GM19372 (cell line): ENCODE measurements around the gene NKD2.

Experiments used
- ATAC-seq: cut with Tn5 transposase; IDR thresholded peaks from one replicate; pipeline ENCODE4 v1.9.1; 2021; ENCODE audit warnings: mild to moderate bottlenecking, low read depth, moderate library complexity; ENCODE audit not compliant: unreplicated experiment

The NKD2 gene

DNA sequence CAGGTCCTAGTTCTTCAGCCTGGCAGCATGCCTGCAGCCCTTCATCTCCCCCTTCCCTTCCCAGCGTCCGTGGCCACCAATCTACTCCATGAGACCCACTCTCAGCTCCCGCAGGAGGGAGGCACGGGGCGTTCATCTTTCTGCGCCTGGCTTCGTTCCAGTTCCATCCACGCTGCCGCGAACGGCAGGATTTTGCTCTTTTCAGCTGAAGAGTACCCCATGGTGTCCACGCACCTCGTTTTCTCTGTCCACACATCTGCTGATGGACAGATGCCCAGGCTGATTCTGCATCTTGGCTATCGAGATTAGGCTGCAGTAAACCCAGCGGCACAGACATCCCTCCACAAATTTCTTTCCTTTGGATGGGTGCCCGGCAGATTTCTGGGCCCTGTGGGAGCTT is 30.5 kb upstream of the NKD2 start:
- no peak for ATAC-seq

DNA sequence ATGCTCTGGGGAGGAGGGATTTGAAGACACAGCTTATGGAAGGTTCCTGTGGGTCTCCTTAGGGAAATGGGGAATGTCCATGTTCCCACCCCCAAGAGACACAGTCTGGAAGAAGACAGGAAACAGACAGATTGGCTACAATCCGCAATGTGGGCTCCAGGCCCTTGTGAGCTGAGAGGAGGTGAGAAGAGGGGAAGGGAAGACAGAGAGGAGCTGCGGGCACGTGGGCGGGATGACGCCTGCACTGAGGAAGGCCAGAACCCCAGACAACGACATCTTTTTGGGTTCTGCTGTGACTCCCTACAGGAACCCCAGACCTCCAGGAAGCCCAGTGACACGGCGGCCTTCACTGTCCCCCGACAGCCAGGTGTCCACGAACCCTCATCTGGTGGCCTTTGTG is 29.9 kb upstream of the NKD2 start:
- ATAC-seq, result no peak

DNA sequence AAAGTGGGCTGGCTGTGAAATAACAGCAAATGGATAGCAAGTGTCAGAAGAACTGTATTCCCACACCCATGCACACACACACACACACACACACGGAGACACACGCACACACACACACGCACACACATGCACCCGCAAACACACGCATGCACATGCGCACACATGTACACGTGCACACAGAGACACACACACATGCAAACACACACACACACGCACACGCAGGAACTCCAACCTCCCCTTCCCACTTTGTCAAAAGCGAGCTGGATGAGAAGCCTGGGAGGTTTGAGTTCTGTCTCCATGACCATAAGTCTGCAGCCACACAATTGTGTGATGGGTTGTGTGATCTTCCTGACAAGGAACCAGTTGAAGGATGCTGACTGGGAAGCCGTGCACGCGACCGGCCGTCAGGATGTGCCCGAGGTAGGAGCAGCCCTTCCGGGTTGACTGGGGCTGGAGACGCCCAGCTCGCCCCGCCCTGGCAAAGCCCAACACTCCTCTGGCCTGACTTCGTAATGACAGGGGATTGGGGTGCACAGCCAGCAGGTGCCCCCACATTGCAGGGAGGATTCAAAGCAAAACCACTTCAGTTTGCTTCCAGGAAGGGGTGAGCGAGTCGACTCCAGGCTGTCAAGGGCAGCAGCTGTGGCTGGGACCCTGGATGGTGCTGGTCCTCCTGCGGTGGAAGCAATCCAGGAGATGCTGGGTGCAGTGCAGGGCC is 29.3 kb upstream of the NKD2 start:
- ATAC-seq, result no peak

DNA sequence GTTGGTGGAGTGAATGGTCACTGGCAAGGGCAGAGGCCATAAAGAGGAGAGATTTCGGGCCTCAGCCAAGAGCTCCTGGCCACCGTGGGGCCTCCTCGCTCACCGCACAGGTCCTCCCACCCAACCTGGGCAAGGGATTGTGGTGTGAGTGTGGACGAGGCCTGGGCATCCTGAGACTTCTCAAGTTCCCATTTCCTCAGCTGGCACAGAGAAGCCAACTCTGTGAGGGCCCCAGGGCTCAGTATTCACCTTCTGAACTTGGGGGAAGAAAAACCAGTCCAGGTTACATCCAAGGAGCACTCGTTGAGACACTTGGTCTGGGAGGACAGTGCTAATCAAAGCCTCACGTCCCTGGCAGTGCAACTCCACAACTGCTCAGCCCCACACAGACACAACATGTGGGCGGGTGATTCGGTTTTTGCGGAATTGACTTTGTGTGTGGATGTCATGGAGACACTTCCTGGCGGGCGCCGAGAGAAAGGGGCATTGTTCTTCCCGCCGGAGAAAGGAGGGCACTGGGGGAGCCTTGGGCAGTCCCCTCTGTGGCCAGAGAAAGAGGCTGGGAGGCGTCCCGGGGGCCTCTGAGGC is 28.5 kb upstream of the NKD2 start:
- no peak for ATAC-seq

DNA sequence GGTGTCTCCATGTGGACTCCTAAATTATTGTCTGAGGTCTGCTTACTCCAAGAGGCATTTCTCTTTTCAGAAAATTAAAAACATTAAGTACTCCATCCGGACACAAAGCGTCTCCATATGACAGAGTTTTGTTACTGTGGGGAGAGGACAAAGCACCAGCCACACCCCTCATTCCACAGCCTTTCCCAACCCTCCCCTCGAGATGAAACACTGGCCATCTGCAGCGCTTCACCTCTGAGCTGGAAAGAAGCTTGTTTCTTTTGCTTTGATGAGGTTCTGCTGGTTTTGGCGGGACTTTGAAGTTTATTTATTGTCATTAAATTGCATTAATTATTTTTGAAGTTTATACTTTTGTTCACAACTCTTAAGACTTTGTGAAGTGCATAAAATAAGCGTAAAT is 27.6 kb upstream of the NKD2 start:
- ATAC-seq, result no peak

DNA sequence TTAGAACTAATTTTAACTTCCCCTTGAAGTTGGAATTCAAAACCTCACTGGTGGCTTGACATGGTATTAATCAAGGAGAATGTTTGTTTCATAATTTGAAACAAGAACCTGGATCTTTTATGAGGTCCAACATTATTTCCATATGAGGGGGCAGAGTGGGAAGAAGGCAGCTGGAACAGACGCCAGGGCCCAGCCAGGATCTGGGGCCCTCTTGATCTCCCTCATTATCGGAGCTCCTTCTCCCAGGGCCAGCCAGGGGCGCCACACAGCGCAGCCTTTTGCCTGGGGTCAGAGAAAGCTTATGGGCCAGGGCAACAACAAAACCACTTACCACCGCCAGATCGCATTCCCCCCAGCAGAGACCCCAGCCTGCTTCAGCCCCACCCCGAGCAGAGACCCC is 27.1 kb upstream of the NKD2 start:
- ATAC-seq, result no peak

DNA sequence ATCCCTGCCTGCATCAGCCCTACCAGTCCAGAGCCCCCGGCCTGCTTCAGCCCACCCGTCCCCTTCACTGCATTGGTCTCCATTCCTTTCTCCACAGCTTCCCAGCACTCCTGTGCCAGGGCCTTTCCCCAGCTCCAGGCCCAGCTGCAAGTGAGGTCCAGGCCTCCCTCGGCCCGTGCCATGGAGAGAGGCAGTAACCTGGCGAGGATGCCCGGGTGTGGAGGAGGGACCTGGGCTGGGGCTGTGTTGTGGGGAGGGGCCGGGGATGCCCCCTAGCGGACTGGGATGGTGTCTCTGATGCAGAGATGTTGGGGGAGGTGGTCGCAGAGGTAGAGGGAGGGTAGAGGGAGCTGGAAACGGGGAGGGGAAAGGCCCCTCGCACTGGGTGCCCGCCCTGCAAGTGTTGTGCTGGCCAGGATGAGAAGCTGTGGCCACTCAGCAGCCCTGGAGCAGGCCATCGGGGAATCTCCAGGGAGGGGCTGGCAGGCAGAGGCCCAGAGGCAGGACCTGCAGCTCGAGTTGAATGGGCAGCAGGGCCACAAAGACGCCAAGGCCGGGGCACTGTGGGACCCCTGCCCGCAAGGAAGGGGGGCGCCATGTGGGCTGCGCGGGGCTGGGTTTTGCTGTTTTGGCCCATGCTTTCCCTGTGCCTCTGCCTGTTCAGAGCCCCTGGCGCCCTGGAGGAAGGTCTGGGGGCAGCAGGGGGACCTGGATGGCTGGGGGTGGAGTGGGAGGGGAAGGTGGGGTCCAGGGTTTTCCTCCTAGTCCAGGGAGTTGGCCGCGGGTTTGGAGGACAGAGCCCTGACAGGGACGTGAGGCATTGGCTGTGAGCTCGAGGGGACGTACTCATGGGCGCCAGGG is 26.0 kb upstream of the NKD2 start:
- no peak for ATAC-seq

DNA sequence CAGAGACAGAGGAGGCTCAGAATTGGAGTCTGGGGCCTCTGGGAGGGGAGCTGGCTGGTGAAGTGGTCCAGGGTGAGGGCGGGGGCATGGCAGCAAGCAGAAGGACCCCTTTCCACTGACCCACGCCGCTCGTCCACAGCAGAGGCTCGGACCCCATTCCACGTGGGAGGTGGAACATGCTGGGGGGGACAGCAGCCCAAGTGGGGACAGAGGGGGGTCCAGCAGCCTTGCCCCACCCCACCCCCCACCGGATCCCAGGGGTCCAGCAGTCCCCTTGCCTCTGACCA is 25.4 kb upstream of the NKD2 start:
- no peak for ATAC-seq

DNA sequence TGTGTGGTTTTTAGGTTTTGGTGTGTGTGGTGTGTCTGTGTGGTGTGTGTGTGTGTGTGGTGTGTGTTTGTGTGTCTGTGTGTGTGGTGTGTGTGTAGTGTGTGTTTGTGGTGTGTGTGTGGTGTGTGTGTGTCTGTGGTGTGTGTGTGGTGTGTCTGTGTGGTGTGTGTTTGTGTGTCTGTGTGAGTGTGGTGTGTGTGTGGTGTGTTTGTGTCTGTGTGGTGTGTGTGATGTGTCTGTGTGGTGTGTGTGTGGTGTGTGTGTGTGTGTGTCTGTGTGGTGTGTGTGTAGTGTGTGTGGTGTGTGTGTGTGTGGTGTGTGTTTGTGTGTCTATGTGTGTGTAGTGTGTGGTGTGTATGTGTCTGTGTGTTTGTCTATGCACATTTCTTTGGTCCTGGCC is 25.0 kb upstream of the NKD2 start:
- no peak for ATAC-seq

DNA sequence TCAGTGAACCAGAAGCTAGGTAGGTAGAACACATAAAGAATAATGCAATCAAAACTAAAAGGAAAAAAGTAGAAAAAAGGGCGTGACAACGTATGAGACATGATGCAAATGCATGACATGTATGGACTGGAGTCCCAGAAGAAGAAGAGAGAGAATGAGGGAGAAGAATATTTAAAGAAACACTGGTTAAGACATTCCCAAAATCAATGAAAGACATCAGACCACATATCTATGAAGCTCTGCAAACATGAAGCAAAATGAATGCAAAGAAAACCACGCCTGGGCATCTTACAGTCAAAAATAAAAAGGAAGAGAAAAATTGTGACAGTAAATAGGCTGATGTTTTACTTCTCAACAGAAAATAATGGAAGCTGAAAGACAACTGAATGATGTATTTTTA is 23.8 kb upstream of the NKD2 start:
- no peak for ATAC-seq

DNA sequence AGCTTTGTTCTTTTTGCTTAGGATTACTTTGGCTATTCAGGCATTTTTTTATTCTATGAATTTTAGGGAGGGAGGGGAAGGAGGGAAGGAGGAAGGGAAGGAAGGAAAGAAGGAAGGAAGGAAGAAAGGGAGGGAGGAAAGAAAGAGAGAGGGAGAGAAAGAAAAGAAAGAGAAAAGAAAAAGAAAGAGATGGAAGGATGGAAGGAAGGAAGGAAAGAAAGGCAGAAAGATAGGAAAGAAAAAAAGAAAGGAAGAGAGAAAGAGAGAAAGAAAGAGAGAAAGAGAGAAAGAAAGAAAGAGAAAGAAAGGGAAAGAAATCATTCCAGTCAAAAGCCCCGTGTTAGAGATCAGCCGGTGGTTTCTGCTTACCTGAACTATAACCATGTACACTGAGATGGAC is 20.8 kb upstream of the NKD2 start:
- no peak for ATAC-seq

DNA sequence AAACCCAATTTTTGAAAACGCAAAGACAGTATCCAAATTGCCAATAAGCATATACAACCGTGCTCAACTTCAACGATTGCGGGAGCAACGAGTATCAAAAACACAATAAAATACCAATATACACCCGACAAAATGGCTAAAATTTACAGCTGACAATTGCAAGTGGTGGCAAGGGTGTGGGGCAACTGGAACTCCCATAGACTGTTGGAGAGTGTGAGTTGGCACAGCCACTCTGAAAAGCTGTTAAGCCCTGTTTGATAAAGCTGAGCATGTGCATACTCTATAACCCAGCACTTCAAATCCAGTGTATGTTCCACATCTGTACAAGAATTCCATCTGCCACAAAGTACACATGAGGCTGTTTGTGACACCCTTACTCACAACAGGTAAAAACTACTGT is 20.3 kb upstream of the NKD2 start:
- no peak for ATAC-seq

DNA sequence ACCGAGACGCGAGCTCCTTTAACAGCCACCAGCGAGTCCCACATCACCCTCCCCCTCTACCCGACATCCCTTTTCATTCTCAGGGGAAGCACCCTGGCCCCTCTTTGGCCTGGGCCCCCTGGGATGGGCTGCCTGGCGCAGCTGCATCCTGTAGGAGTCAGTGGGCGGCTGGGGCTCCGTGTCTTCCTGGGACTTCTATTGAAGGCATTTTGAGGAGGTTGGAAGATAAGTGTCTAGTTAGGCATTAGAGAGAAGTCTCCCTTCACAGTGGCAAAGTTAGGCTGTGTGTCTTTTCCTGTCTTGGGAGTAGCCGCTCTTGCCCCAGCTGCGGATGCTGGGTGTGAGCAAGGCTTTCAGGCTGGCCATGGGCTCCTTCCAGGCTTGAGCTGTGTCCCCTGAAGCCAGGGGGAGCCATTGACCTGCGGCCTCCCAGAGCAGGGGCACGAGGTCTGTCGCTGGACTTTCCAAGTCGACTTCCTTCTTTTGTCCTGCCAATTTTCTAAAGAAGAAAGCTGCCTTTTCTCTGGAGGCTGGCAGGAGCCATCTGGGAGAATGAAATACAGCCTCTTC is 18.6 kb upstream of the NKD2 start:
- ATAC-seq, result no peak

DNA sequence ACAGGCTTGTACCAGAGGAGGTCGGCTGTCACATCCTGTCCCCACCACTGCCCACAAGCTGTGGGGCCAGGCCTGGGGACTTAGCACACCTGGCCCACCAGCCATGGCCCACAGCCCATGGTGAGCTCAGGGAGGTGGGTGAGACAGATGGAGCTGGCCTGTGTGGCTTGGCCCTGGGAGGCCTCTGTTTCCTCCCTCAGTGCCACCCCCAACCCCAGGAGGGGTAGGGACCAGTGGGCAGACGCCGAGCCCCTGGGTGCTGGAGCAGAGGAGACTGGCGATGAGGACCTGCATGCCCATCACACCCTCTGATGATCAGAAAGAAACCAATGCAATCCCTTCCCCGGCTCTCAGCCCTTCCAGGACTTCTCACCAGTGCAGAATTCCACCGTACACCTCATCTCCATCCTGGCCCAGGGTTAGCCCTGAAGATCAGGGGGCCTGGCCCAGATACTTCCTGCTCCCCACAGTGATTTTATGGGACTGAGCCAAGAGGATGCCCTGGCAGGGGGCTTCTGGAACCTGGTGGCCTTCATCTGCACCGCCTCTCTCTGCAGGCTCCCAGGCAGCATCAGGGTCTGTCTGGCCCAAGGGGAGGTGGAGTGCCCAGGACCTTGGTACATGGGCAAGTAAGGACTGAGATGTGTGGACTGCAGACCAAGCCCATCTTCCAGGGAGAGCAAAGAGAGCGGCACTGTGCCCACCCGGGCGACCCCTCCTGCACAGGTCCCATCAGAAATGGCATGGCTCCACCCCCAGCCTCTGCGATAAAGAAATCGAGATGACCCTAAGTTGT is 16.9 kb upstream of the NKD2 start:
- ATAC-seq, result no peak

DNA sequence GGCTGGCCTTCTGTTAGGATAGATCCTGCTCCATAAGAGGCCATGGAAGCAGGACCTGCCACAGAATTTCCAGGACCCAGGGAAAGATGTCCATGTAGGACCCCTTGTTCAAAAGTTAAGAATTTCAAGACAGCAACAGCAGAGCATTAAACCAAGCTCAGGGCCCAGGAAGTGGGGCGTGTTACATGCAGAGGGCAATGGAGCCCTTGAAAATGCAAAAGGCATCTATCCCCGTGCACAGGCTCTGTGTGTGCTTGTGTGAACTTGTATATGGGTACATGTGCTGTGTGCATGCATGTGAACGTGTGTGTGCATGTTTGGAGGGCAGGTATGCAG is 14.4 kb upstream of the NKD2 start:
- ATAC-seq, result no peak

DNA sequence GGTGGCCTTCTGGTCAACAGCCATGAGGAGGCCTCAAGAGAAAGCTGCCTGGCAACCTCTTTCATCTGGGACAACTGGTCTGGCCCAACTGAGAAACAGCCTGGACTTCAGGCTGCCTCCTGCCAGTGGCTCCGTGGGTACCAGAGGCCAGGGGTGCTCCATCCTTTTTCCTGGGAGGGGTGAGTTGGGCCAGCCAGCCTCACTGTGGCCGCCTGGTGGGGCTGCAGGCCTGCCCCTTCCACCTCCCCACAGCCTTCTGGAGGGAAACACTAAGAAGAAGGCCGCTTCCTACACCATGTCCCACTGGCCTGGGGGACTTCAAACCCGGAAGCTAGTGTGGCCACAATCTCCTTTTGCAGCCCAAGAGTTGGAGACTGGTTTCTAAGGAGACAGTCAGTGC is 13.8 kb upstream of the NKD2 start:
- no peak for ATAC-seq

DNA sequence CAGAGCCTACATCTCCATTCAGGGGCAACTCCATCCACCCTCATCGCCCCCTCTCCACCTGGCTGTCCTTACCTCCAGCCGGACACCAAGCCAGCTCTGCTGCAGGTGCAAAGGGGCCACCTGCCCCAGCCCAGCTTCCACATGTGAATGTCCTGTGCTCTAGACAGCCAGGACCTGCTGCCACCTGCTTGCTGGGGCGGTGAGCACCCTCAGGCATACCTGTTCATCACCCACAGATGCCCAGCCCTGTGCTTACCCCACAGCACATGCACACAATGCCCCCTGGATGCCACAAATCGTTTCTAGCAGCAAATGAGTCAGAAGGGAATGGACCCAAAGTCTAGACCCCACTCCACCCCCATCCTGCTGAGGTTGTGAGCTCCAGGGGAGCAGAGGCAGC is 13.3 kb upstream of the NKD2 start:
- no peak for ATAC-seq

DNA sequence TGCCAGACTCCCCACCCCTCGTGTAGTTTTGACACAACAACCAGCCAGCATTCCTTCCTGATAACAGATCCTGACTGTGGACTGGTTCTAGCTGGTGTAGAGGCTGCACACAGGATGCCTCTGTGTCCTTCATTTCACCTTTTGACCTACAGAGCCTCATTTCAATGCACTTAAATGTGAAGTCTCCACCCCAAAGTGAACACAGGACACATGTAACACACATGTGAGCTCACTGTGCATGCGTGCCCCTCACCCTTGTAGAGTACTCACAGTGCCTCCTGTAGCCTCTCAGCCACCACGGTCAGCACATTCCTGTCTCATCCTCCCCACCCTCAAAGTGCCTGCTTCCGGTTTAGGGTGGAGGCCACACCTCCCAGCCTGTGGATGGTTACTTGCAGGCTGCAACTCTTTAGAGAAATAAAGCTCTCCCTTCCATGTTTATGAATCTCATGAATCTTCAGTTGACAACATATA is 11.6 kb upstream of the NKD2 start:
- ATAC-seq, result no peak

DNA sequence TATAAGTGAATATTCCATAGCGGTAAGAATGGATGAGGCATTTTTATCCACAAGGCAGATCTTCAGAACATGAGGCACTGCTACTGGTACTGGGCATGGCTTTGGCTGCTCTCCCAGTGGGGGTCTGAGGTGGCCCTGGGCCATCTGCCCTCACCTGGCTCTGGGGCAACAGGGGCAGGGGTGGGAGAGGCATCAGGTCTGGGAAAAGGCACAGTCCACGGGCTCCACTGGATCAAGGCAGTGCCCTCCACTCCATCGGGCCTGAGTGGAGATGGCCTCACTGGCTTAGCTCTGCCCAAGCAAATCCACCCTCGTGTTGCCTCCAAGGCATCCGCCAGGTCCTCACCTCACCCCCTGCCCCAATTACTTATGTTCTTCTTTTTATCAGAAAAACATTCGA is 10.9 kb upstream of the NKD2 start:
- ATAC-seq, result no peak

DNA sequence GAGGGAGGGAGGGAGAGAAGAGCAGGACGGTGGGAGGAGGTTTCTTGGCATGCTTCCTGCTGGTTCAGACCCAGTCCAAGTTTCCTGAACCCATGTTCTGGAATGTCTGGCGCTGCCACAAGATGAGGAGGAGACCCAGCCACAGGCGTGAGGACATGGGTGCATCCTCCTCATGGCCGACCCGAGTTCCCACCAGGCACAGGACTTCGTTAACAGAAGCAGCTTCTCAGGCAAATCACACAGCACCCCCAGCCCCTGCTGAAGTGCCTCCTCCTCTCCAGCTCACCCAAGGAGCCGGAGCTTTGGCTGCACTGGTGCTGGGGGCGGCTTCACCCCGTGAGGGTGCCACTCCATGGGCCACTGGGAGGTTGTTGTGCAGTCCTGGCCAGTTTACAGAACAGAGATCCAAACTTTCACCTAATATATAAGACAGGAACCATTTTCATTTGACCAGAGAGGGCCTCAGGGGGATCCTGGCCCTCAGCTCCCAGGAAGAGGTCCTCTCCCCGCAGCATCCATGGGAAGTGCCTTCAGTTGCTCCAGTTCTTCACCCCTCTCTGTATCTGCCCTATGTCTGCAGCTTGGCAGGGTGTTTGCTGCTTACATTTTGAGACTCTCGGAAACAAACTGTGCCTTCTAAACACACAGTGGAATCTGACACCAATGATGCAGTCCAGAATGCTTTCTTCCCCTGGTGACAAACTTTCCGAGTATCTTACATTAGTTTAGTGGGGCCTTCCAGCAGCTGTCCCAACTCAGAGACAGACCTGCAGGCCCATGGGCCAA is 10.2 kb upstream of the NKD2 start:
- no peak for ATAC-seq
